Erythroblast (primary cell): Measurements from ENCODE around the gene ERMAP.

ENCODE experiments used
- GATA1 ChIP-seq: IDR thresholded peaks from 2 replicates; pipeline ENCODE4 v1.6.1; 2011; ENCODE audit warnings: low read depth, mild to moderate bottlenecking, control low read depth, low read length, moderate library complexity
- POLR2A ChIP-seq: IDR thresholded peaks from 2 replicates; pipeline ENCODE4 v1.6.1; 2011; ENCODE audit warnings: mild to moderate bottlenecking, low read length

DNA sequence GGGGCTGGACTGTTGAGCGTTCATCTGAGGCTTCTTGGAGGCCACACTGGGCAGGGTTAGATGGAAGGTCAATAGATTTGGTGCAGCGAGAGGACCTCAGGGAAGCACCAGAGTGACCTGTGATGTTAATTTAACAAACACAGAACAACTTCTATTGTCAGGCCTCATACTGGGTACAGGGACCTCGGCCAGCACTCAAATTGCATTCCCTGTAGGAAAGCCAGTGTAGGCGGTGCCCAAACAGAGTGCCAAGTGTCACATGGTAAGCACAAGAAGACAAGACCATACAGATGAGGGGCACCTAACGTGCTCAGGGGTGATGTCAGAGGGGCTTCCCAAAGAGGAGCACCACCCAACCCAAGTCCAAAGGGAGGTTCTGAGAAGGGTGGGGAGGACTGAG is 30.8 kb upstream of the ERMAP start:
- TF ChIP-seq POLR2A, result no peak
- no peak for TF ChIP-seq GATA1
